HepG2 (cell line): ENCODE results near the gene HIC1. TPM values are rescaled to one million over a fixed set of nuclear protein-coding genes. Genes with fewer than 3 reads are reported as not detected.

Source experiments
- ATAC-seq: fragments of 200-7000 bp; cut with Tn5 transposase; 3 replicates; pipeline ENCODE4 v1.9.1; 2020; ENCODE audit warnings: mild to moderate bottlenecking, moderate library complexity
- BruUV-seq: library from RNA; stranded (reverse); fragments of 400-500 nt; replicated peaks from 2 replicates; lab custom pipeline; 2021; lab: Mats Ljungman, UMichigan
- CTCF ChIA-PET: fragments of 300-600 bp; formaldehyde crosslinking; extraction: SDS; loops from one replicate; lab custom pipeline; 2021; ENCODE audit warnings: low total read pairs, inconsistent platforms, low intra/inter-chr PET ratio; lab: Yijun Ruan, JAX
- POLR2A ChIA-PET: fragments of 350-600 bp; sonication (Branson Sonifier 250); formaldehyde crosslinking; loops from one replicate; lab custom pipeline; 2020; ENCODE audit warnings: antibody characterized with exemption, inconsistent platforms; lab: Yijun Ruan, JAX
- DNase-seq: peaks from one replicate; pipeline ENCODE4 v3.0.0-alpha.2; 2015; ENCODE audit warnings: low spot score
- FAIRE-seq: peaks from 3 replicates; lab custom pipeline; 2011; peaks lifted over from hg19 to GRCh38; lab: Jason Lieb, UNC
- H2AFZ ChIP-seq: one replicate; pipeline ENCODE4 v1.6.1; 2011; ENCODE audit warnings: low read length, inconsistent platforms
- H3K27ac ChIP-seq: fragments of 300-600 bp; 3 replicates; pipeline ENCODE4 v1.8.0; 2011; ENCODE audit warnings: mixed run types, mild to moderate bottlenecking, mixed read lengths, low read length, inconsistent platforms; ENCODE audit not compliant: insufficient read depth; ENCODE audit errors: extremely low read length
- H3K27me3 ChIP-seq, 2 experiments: fragments of 200-600 bp in 1 of 2; 2 replicates in 1 of 2; 3 replicates in 1 of 2; pipeline versions ENCODE4 v1.6.0 to v1.8.0; 2011; ENCODE audit warnings: low read length in 2 of 2, mild to moderate bottlenecking in 2 of 2, moderate library complexity in 2 of 2, inconsistent platforms in 1 of 2; ENCODE audit not compliant: insufficient read depth in 2 of 2, control insufficient read depth in 1 of 2
- H3K36me3 ChIP-seq, 2 experiments: fragments of 200-600 bp in 1 of 2; replicated peaks in 1 of 2; 2 replicates in 1 of 2; 3 replicates in 1 of 2; pipeline versions ENCODE4 v1.5.1 to v1.8.0; 2011; ENCODE audit warnings: low read length in 2 of 2, inconsistent platforms in 1 of 2; ENCODE audit not compliant: insufficient read depth in 2 of 2, control insufficient read depth in 1 of 2
- H3K4me1 ChIP-seq: 2 replicates; pipeline ENCODE4 v1.5.1; 2012; ENCODE audit warnings: low read length, inconsistent platforms; ENCODE audit not compliant: insufficient read depth
- H3K4me2 ChIP-seq: 2 replicates; pipeline ENCODE4 v1.6.0; 2011; ENCODE audit warnings: low read depth, low read length, inconsistent platforms
- H3K4me3 ChIP-seq, 3 experiments: fragments of 200-600 bp in 1 of 3; sonication (generic), shearing (Covaris generic) in 1 of 3; replicated peaks in 1 of 3; 2 replicates each; pipeline ENCODE4 v1.5.1; 2011 to 2016; ENCODE audit warnings: low read length in 3 of 3, inconsistent platforms in 2 of 3, low read depth in 2 of 3, mild to moderate bottlenecking in 2 of 3, control low read depth in 1 of 3, mixed read lengths in 1 of 3; ENCODE audit not compliant: insufficient read depth in 1 of 3
- H3K79me2 ChIP-seq: one replicate; pipeline ENCODE4 v1.6.1; 2011; ENCODE audit warnings: low read length, inconsistent platforms; ENCODE audit not compliant: insufficient read depth
- H3K9ac ChIP-seq: 2 replicates; pipeline ENCODE4 v1.6.0; 2011; ENCODE audit warnings: mild to moderate bottlenecking, low read depth, low read length, inconsistent platforms; ENCODE audit not compliant: insufficient read depth
- H3K9me3 ChIP-seq: 2 replicates; pipeline ENCODE4 v1.5.1; 2012; ENCODE audit warnings: mild to moderate bottlenecking, low read length
- H4K20me1 ChIP-seq: 2 replicates; pipeline ENCODE4 v1.6.0; 2011; ENCODE audit warnings: inconsistent platforms, mild to moderate bottlenecking, low read length, moderate library complexity; ENCODE audit not compliant: insufficient read depth
- AGO2 ChIP-seq: fragments of 200-400 bp; formaldehyde crosslinking; optimal IDR thresholded peaks from 2 replicates; pipeline ENCODE3; 2017; ENCODE audit warnings: mild to moderate bottlenecking, low read depth, low read length, moderate library complexity
- ATF4 ChIP-seq, 2 experiments: fragments of 450-650 bp in 1 of 2; sonication (generic) in 1 of 2; formaldehyde crosslinking; IDR thresholded peaks; 2 replicates each; pipeline versions ENCODE4 v1.5.0 to v1.8.0; 2020 to 2022; ENCODE audit warnings: mild to moderate bottlenecking in 1 of 2, missing genetic modification reagents in 1 of 2
- FOXK1 ChIP-seq: sonication (generic); formaldehyde crosslinking; IDR thresholded peaks from 2 replicates; pipeline ENCODE4 v1.4.0; 2020; ENCODE audit warnings: low read depth, missing genetic modification reagents, borderline replicate concordance
- MIER2 ChIP-seq: IDR thresholded peaks from 2 replicates; pipeline ENCODE4 v1.6.1; 2016; ENCODE audit warnings: missing biosample characterization, missing genetic modification reagents
- NBN ChIP-seq: fragments of 450-650 bp; conservative IDR thresholded peaks from 2 replicates; pipeline ENCODE4 v1.6.1; 2017
- NPAS2 ChIP-seq: sonication (generic); formaldehyde crosslinking; IDR thresholded peaks from 2 replicates; pipeline ENCODE4 v1.8.0; 2022; ENCODE audit warnings: mild to moderate bottlenecking, missing genetic modification reagents, borderline replicate concordance
- PHF21A ChIP-seq: sonication (generic); formaldehyde crosslinking; IDR thresholded peaks from 2 replicates; pipeline ENCODE4 v1.5.0; 2020; ENCODE audit warnings: mild to moderate bottlenecking, missing genetic modification reagents
- SMAD1 ChIP-seq: sonication (generic); formaldehyde crosslinking; IDR thresholded peaks from 2 replicates; pipeline ENCODE4 v1.4.0; 2020; ENCODE audit warnings: missing genetic modification reagents, low read depth, mild to moderate bottlenecking, borderline replicate concordance
- ZBTB26 ChIP-seq: IDR thresholded peaks from 2 replicates; pipeline ENCODE4 v1.6.1; 2016; ENCODE audit warnings: missing compliant biosample characterization, missing genetic modification reagents, borderline replicate concordance
- ZNF432 ChIP-seq: sonication (generic); formaldehyde crosslinking; IDR thresholded peaks from 2 replicates; pipeline ENCODE4 v1.5.0; 2020; ENCODE audit warnings: missing genetic modification reagents, mild to moderate bottlenecking, borderline replicate concordance
- WGBS: methylation state at CpG from one replicate; pipeline ENCODE4 v1.1.6; 2017; ENCODE audit warnings: low lambda C conversion rate; 5-methylcytosine and 5-hydroxymethylcytosine counted together
- in situ Hi-C: cut with HindIII; loops from 2 replicates; pipeline ENCODE4 v1.10.0; 2017; ENCODE audit warnings: low pct_unique_long_range_greater_than_20kb; ENCODE audit not compliant: extremely low pct_ligation_motif_present
- intact Hi-C: fragments of 100-400 bp; cut with micrococcal nuclease; formaldehyde crosslinking; loops from one replicate; pipeline ENCODE4 v1.10.0; 2022; ENCODE audit not compliant: unreplicated experiment
- polyA plus RNA-seq, 8 experiments: library from polyadenylated mRNA; depleted of rRNA in 3 of 8; stranded (reverse) in 7 of 8; unstranded in 1 of 8; fragments of >200 nt; fragmentation: Illumina TruSeq in 4 of 8; extraction: Trizol in 4 of 8; gene quantifications; 2 replicates each; pipeline versions ENCODE4 v1.2.1 to v1.2.3, GENCODE V29; 2011 to 2016; ENCODE audit warnings: low read depth in 4 of 8, missing spikeins in 1 of 8, mixed read lengths in 1 of 8; ENCODE audit not compliant: insufficient read depth in 1 of 8
- total RNA-seq, 5 experiments: library from RNA; depleted of rRNA; stranded (reverse); fragments of >200 nt; fragmentation: Illumina TruSeq; extraction: Trizol; gene quantifications; 2 replicates each; pipeline ENCODE4 v1.2.3, GENCODE V29; 2016; ENCODE audit warnings: low read depth in 1 of 5

HIC1 gene
- total and polyA plus RNA-seq, 2 of the 13 experiments (the other 11 are each of a cell fraction or from before 2014, with no cell fraction given), result 0.04 to 0.31 TPM

GRCh38 chr17:2056206-2057174 is 1.6 kb downstream of the HIC1 start:
- no peak overlapping the region for H3K4me3 ChIP-seq
- CTCF ChIA-PET, result interaction anchor here (3.8 kb wide), 1 partner anchor 188 kb away, joined by 37 read pairs; no protein-coding TSS in a partner anchor
- H3K27me3 ChIP-seq, result peaks cover 2 to 19% of the 10 kb centered on the region in 2 experiments; a peak in 4 of 5 replicates
- intact Hi-C loops (no loop called here), in situ Hi-C loops (no loop called here)
- H3K9ac ChIP-seq, result no peak overlapping the region
- H3K4me1 ChIP-seq, result peaks cover 21% of the 10 kb centered on the region
- WGBS, result 96% methylated on average over 40 of the region's 85 CpGs
- FAIRE-seq (no peak), ATAC-seq (no peak), DNase-seq (no peak)
- no peak overlapping the region for H3K27ac ChIP-seq
- POLR2A ChIA-PET, result no interaction called here
- H2AFZ ChIP-seq, result no peak overlapping the region
- H3K4me2 ChIP-seq, result no peak overlapping the region
- H4K20me1 ChIP-seq, result peaks cover 20% of the 10 kb centered on the region; the same call in 1 of the 2 replicates
- H3K79me2 ChIP-seq, result no peaks in the 10 kb centered on the region
- peaks cover 0 to 2% of the 10 kb centered on the region in 2 experiments; a peak in 2 of 5 replicates for H3K36me3 ChIP-seq
- no peak for TF ChIP-seq MIER2 (CRISPR knock-in tag)
- TF ChIP-seq AGO2, result peak; percentile 22
- no peaks in the 10 kb centered on the region for H3K9me3 ChIP-seq
- BruUV-seq, result no TSS peak

GRCh38 chr17:2057175-2057759 is 2.4 kb downstream of the HIC1 start:
- CTCF ChIA-PET, result no interaction called here
- no peaks in the 10 kb centered on the region for H3K9me3 ChIP-seq
- no peak for TF ChIP-seq NPAS2 (CRISPR knock-in tag)
- no peak for TF ChIP-seq NBN
- no peak for TF ChIP-seq ATF4 (CRISPR knock-in tag; IDR thresholded peaks at IDR 0.05)
- no peak for TF ChIP-seq ZBTB26 (CRISPR knock-in tag)
- no peak for TF ChIP-seq PHF21A
- TF ChIP-seq SMAD1 (CRISPR knock-in tag), result no peak
- TF ChIP-seq FOXK1 (CRISPR knock-in tag), result no peak
- TF ChIP-seq ZNF432 (CRISPR knock-in tag), result no peak
- TF ChIP-seq, all 625 proteins: peak for 0
- H3K27ac ChIP-seq, result no peak overlapping the region
- POLR2A ChIA-PET, result no interaction called here
- in situ Hi-C loops (no loop called here), intact Hi-C loops (no loop called here)
- H3K9ac ChIP-seq, result no peak overlapping the region
- BruUV-seq, result no TSS peak
- FAIRE-seq (no peak), DNase-seq (no peak), ATAC-seq (no peak)
- peaks cover 14% of the 10 kb centered on the region; the same call in 1 of the 2 replicates for H4K20me1 ChIP-seq
- 98% methylated on average over 60 of the region's 81 CpGs for WGBS
- H3K4me3 ChIP-seq, result no peak overlapping the region
- H3K36me3 ChIP-seq, result peaks cover 0 to 2% of the 10 kb centered on the region in 2 experiments; a peak in 2 of 5 replicates
- H3K4me2 ChIP-seq, result no peak overlapping the region
- no peak overlapping the region for H2AFZ ChIP-seq
- H3K79me2 ChIP-seq, result no peaks in the 10 kb centered on the region
- peaks cover 13% of the 10 kb centered on the region for H3K4me1 ChIP-seq
- peaks cover 0 to 12% of the 10 kb centered on the region in 2 experiments; a peak in 3 of 5 replicates for H3K27me3 ChIP-seq
